Smooth muscle cell (in vitro differentiated cells): ENCODE results near the gene GALNT5. TPM values are rescaled to one million over a fixed set of nuclear protein-coding genes. Genes with fewer than 3 reads are reported as not detected.

Experiments used
- DNase-seq: peaks from one replicate; lab custom pipeline; 2025; ENCODE audit not compliant: unreplicated experiment; lab: John Stamatoyannopoulos, UW
- H2AFZ ChIP-seq: fragments of 200-600 bp; sonication (generic); 2 replicates; pipeline ENCODE4 v1.6.0; 2016; ENCODE audit warnings: antibody characterized with exemption, low read depth, mild to moderate bottlenecking
- H3F3A ChIP-seq: fragments of 200-600 bp; sonication (generic); 2 replicates; pipeline ENCODE4 v1.6.0; 2017; ENCODE audit warnings: antibody characterized with exemption, low read depth
- H3K27ac ChIP-seq: fragments of 200-600 bp; sonication (generic); 2 replicates; pipeline ENCODE4 v1.5.1; 2016; ENCODE audit warnings: low read depth, mild to moderate bottlenecking
- H3K27me3 ChIP-seq: fragments of 200-600 bp; sonication (generic); 2 replicates; pipeline ENCODE4 v1.6.1; 2016; ENCODE audit warnings: low read depth, mild to moderate bottlenecking
- H3K36me3 ChIP-seq: fragments of 200-600 bp; sonication (generic); 2 replicates; pipeline ENCODE4 v1.5.1; 2016; ENCODE audit warnings: low read depth
- H3K4me1 ChIP-seq: fragments of 200-600 bp; sonication (generic); 2 replicates; pipeline ENCODE4 v1.5.1; 2016; ENCODE audit warnings: low read depth
- H3K4me2 ChIP-seq: fragments of 200-600 bp; sonication (generic); 2 replicates; pipeline ENCODE4 v1.6.0; 2016; ENCODE audit warnings: mild to moderate bottlenecking
- H3K4me3 ChIP-seq: fragments of 200-600 bp; sonication (generic); 2 replicates; pipeline ENCODE4 v1.5.1; 2016; ENCODE audit warnings: mild to moderate bottlenecking
- H3K79me2 ChIP-seq: fragments of 200-600 bp; sonication (generic); 2 replicates; pipeline ENCODE4 v1.6.0; 2016; ENCODE audit warnings: low read depth, mild to moderate bottlenecking
- H3K9ac ChIP-seq: fragments of 200-600 bp; sonication (generic); 2 replicates; pipeline ENCODE4 v1.6.0; 2016; ENCODE audit warnings: low read depth
- H3K9me3 ChIP-seq: fragments of 200-600 bp; sonication (generic); replicated peaks from 2 replicates; pipeline ENCODE4 v1.5.1; 2016; ENCODE audit warnings: low read depth
- H4K20me1 ChIP-seq: fragments of 200-600 bp; sonication (generic); 2 replicates; pipeline ENCODE4 v1.6.0; 2016; ENCODE audit warnings: low read depth
- WGBS: methylation state at CpG from one replicate; pipeline ENCODE4 v1.1.7; 2016; ENCODE audit warnings: low lambda C conversion rate; 5-methylcytosine and 5-hydroxymethylcytosine counted together
- polyA plus RNA-seq: library from polyadenylated mRNA; unstranded; fragments of >200 nt; fragmentation: Nextera tagmentation; extraction: Ambion mirVana; gene quantifications from 2 replicates; pipeline ENCODE4 v1.2.1, GENCODE V29; 2016
- total RNA-seq: library from RNA; depleted of rRNA; stranded (reverse); fragments of >200 nt; gene quantifications from 2 replicates; pipeline ENCODE4 v1.2.3, GENCODE V29; 2014
- TF ChIP-seq, protein P1 (sequence below): fragments of 200-600 bp; sonication (generic); IDR thresholded peaks from 2 replicates; pipeline ENCODE4 v1.5.1; 2017; ENCODE audit warnings: borderline replicate concordance, mild to moderate bottlenecking, antibody characterized with exemption; ENCODE audit not compliant: insufficient read depth, poor library complexity, severe bottlenecking

Gene GALNT5
- total and polyA plus RNA-seq, 2 experiments from 2014 or later = 1.8 to 2.0 TPM

DNA sequence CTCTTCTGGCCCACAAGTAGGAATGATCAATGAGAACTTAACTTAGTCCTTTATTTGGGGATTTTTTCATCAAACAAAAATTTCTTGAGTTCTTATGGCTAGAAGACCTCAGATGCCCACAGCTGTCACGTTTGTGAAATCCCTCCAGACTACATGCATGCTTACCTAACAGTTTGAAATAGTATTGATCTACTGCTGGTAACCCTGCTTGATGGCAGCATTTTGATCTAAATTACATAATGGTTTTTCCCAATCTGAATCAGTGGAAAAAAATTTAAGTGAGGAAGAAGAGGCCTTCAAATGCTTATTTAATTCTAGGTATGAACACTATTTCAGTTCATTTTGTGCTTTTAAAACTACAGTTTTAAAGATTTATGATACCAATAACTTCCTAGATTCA is 54.2 kb downstream of the GALNT5 start:
- Histone ChIP-seq H4K20me1 (no peaks in the 10 kb centered on the region), H3K4me3 (no peak overlapping the region), H3K9ac (no peak overlapping the region), H3F3A (no peaks in the 10 kb centered on the region), H3K9me3 (no peaks in the 10 kb centered on the region), H3K79me2 (no peaks in the 10 kb centered on the region), H3K4me1 (no peaks in the 10 kb centered on the region), H3K27ac (no peak overlapping the region), H2AFZ (no peak overlapping the region), H3K36me3 (no peaks in the 10 kb centered on the region), H3K4me2 (no peak overlapping the region), H3K27me3 (no peaks in the 10 kb centered on the region)
- TF ChIP-seq, protein P1, sequence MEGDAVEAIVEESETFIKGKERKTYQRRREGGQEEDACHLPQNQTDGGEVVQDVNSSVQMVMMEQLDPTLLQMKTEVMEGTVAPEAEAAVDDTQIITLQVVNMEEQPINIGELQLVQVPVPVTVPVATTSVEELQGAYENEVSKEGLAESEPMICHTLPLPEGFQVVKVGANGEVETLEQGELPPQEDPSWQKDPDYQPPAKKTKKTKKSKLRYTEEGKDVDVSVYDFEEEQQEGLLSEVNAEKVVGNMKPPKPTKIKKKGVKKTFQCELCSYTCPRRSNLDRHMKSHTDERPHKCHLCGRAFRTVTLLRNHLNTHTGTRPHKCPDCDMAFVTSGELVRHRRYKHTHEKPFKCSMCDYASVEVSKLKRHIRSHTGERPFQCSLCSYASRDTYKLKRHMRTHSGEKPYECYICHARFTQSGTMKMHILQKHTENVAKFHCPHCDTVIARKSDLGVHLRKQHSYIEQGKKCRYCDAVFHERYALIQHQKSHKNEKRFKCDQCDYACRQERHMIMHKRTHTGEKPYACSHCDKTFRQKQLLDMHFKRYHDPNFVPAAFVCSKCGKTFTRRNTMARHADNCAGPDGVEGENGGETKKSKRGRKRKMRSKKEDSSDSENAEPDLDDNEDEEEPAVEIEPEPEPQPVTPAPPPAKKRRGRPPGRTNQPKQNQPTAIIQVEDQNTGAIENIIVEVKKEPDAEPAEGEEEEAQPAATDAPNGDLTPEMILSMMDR = no peak
- WGBS = 76% methylated on average over 1 of the region's 1 CpG
- DNase-seq = no peak

DNA sequence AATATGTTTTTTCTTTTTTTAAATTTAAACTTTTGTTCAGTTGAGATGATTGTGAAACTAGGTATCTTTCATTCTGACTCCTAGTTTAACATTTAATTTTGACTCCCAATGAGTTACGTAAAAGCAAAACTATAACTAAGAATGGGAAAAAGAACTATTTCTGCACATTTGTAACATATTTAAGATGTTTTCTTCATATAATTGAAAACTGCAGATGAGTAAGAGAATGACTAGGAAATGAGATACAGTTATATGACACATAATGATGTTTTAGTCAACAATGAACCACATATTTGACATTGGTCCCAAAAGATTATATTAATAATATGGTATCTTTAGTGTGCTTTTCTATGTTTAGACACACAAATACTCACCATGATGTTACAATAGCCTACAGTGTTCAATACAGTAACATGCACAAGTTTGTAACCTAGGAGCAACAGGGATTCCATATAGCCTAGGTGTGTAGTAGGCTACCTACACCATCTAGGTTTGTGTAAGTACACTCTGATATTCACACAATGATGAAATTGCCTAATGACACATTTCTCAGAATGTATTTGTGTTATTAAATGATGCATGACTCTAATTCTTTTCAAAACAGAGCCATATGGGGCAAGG is 55.5 kb downstream of the GALNT5 start:
- Histone ChIP-seq H3K4me3 (no peak overlapping the region), H3K4me1 (no peaks in the 10 kb centered on the region), H3K27ac (no peak overlapping the region), H4K20me1 (no peaks in the 10 kb centered on the region), H3K27me3 (no peaks in the 10 kb centered on the region), H3K36me3 (no peaks in the 10 kb centered on the region), H3K79me2 (no peaks in the 10 kb centered on the region), H3F3A (no peaks in the 10 kb centered on the region), H3K4me2 (no peak overlapping the region), H3K9ac (no peak overlapping the region), H2AFZ (no peak overlapping the region), H3K9me3 (no peaks in the 10 kb centered on the region)
- no peak for DNase-seq
- TF ChIP-seq, protein P1 = no peak
- 93% methylated on average over 1 of the region's 1 CpG for WGBS

DNA sequence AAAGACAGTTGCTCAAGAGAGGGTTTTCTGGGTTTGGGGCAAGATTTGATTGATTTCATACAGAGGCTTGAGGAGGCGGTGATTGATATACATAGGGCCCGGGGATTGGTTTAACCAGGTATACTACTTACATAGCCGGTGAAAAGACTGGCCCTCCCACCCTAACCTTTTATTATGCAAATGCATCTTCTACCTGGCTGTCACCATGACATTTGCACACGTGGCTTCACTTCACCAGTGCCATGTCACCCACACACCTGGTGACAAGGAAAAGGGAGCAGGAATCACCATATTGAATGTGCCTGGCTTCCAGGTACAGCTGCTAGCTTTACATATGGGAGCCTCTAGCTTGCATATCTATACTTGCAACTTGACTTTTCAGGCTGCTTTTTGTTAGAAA is 58.4 kb downstream of the GALNT5 start:
- TF ChIP-seq, protein P1 = no peak
- H3F3A ChIP-seq = no peaks in the 10 kb centered on the region
- DNase-seq = no peak
- H3K4me1 ChIP-seq = peaks cover 12% of the 10 kb centered on the region
- no peaks in the 10 kb centered on the region for H3K36me3 ChIP-seq
- H3K27ac ChIP-seq = no peak overlapping the region
- H3K27me3 ChIP-seq = peaks cover 6% of the 10 kb centered on the region
- H3K79me2 ChIP-seq = no peaks in the 10 kb centered on the region
- no peak overlapping the region for H3K9ac ChIP-seq
- H3K4me2 ChIP-seq = no peak overlapping the region
- 76% methylated on average over 4 of the region's 4 CpGs for WGBS
- no peak overlapping the region for H2AFZ ChIP-seq
- H4K20me1 ChIP-seq = no peaks in the 10 kb centered on the region
- no peaks in the 10 kb centered on the region for H3K9me3 ChIP-seq
- H3K4me3 ChIP-seq = no peak overlapping the region

DNA sequence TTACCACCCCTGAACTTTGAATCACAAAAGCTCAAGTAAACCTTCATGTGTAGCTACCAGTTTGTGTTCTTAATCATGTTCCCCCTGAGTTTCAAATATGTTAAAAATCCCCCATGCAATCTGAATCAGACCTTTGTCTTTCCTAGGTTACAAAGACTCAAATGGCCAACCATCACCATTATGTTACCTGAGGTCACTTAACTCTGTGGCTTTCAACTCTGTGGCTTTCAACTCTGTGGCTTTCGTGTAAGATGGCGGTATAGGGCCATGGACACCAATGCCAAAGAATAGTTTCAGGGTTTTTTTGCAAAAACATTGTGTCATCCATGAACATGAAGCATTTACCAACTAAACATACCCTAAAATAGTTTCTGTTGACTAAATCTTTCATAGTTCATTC is 61.4 kb downstream of the GALNT5 start:
- Histone ChIP-seq H3K9me3 (no peaks in the 10 kb centered on the region), H3K79me2 (no peaks in the 10 kb centered on the region), H3K4me1 (peaks cover 23% of the 10 kb centered on the region), H3K27me3 (peaks cover 10% of the 10 kb centered on the region), H3K27ac (no peak overlapping the region), H2AFZ (no peak overlapping the region), H3K4me2 (no peak overlapping the region), H3K36me3 (no peaks in the 10 kb centered on the region), H3K4me3 (no peak overlapping the region), H3F3A (no peaks in the 10 kb centered on the region), H3K9ac (no peak overlapping the region), H4K20me1 (no peaks in the 10 kb centered on the region)
- TF ChIP-seq, protein P1 = no peak
- WGBS = 97% methylated on average over 2 of the region's 2 CpGs
- no peak for DNase-seq
